Caco-2 (cell line): Measurements from ENCODE around the gene AP4B1. TPM values are rescaled to one million over a fixed set of nuclear protein-coding genes. Genes with fewer than 3 reads are reported as not detected.

ENCODE experiments used
- BruUV-seq: library from RNA; stranded (reverse); fragments of 400-500 nt; replicated peaks from 2 replicates; lab custom pipeline; 2021; lab: Mats Ljungman, UMichigan
- CTCF ChIA-PET: fragments of 300-600 bp; sonication (Branson Sonifier 250); formaldehyde crosslinking; loops from one replicate; lab custom pipeline; 2022; ENCODE audit warnings: antibody characterized with exemption; lab: Charles Lee
- POLR2A ChIA-PET: fragments of 300-600 bp; sonication (Branson Sonifier 250); formaldehyde crosslinking; loops from one replicate; lab custom pipeline; 2022; ENCODE audit warnings: antibody characterized with exemption; lab: Charles Lee
- DNase-seq, 2 experiments: peaks; one replicate each; pipeline versions ENCODE4 v3.0.0 to v3.0.0-alpha.2; 2020 to 2022
- H3K27me3 ChIP-seq: replicated peaks from 2 replicates; pipeline ENCODE4 v1.6.0; 2011; ENCODE audit warnings: low read length; ENCODE audit not compliant: control insufficient read depth, insufficient read depth
- H3K36me3 ChIP-seq: 2 replicates; pipeline ENCODE4 v1.5.1; 2011; ENCODE audit warnings: low read length; ENCODE audit not compliant: control insufficient read depth, insufficient read depth
- H3K4me1 ChIP-seq: fragments of 250-450 bp; sonication (Bioruptor Pico); 2 replicates; pipeline ENCODE4 v1.5.1; 2020; ENCODE audit warnings: mild to moderate bottlenecking
- H3K4me3 ChIP-seq: 2 replicates; pipeline ENCODE4 v1.5.1; 2011; ENCODE audit warnings: low read depth, mild to moderate bottlenecking, control low read depth, low read length
- H3K9me3 ChIP-seq: fragments of 250-450 bp; sonication (Bioruptor Pico); 2 replicates; pipeline ENCODE4 v1.5.1; 2020; ENCODE audit warnings: mild to moderate bottlenecking, moderate library complexity
- H3K27ac Mint-ChIP-seq: one replicate; pipeline ENCODE4 v1.8.0; 2022; ENCODE audit warnings: mixed read lengths; ENCODE audit not compliant: unreplicated experiment
- H3K27me3 Mint-ChIP-seq: one replicate; pipeline ENCODE4 v1.8.0; 2022; ENCODE audit warnings: mixed read lengths; ENCODE audit not compliant: insufficient read depth, unreplicated experiment
- H3K36me3 Mint-ChIP-seq: one replicate; pipeline ENCODE4 v1.8.0; 2022; ENCODE audit warnings: mild to moderate bottlenecking, mixed read lengths; ENCODE audit not compliant: insufficient read depth, unreplicated experiment
- H3K4me1 Mint-ChIP-seq: one replicate; pipeline ENCODE4 v1.8.0; 2022; ENCODE audit warnings: low read depth, mixed read lengths; ENCODE audit not compliant: unreplicated experiment
- H3K4me3 Mint-ChIP-seq: one replicate; pipeline ENCODE4 v1.8.0; 2022; ENCODE audit warnings: mild to moderate bottlenecking, moderate library complexity, mixed read lengths; ENCODE audit not compliant: unreplicated experiment
- H3K9me3 Mint-ChIP-seq: one replicate; pipeline ENCODE4 v1.8.0; 2022; ENCODE audit warnings: mixed read lengths; ENCODE audit not compliant: unreplicated experiment
- CTCF ChIP-seq, 2 experiments: fragments of 200-600 bp in 1 of 2; IDR thresholded peaks; 1 replicate in 1 of 2; 2 replicates in 1 of 2; pipeline versions ENCODE4 v1.5.1 to v1.8.0; 2011 to 2022; ENCODE audit warnings: antibody characterized with exemption in 1 of 2, control low read depth in 1 of 2, inconsistent platforms in 1 of 2, low read depth in 1 of 2, low read length in 1 of 2, mild to moderate bottlenecking in 1 of 2, moderate library complexity in 1 of 2; ENCODE audit not compliant: insufficient read depth in 1 of 2, severe bottlenecking in 1 of 2, unreplicated experiment in 1 of 2
- intact Hi-C: fragments of 100-400 bp; cut with micrococcal nuclease; formaldehyde crosslinking; loops from one replicate; pipeline ENCODE4 v1.10.0; 2022; ENCODE audit not compliant: unreplicated experiment
- total RNA-seq: library from RNA; stranded (reverse); gene quantifications from 2 replicates; pipeline ENCODE4 v1.2.3, GENCODE V29; 2022

AP4B1 gene
- total RNA-seq, 1 experiment from 2014 or later = 10.0 TPM

GRCh38 chr1:113895961-113896360, 8.6 kb downstream of the AP4B1 start:
- no peaks in the 10 kb centered on the region for H3K27me3 ChIP-seq
- CTCF ChIA-PET = no interaction called here

GRCh38 chr1:113895098-113895497, 9.5 kb downstream of the AP4B1 start:
- Mint-ChIP-seq H3K4me1 (no peaks in the 10 kb centered on the region), H3K36me3 (peaks cover 6% of the 10 kb centered on the region), H3K27ac (no peak overlapping the region), H3K9me3 (no peaks in the 10 kb centered on the region), H3K4me3 (no peak overlapping the region), H3K27me3 (no peaks in the 10 kb centered on the region)
- H3K9me3 ChIP-seq = no peaks in the 10 kb centered on the region
- no TSS peak for BruUV-seq
- no peaks in the 10 kb centered on the region for H3K27me3 ChIP-seq
- CTCF ChIA-PET = no interaction called here
- no peak overlapping the region for H3K4me3 ChIP-seq
- intact Hi-C loops = no loop called here
- no peak for TF ChIP-seq CTCF (IDR thresholded peaks at IDR 0.05; ENCODE audit: insufficient read depth in 1 of 2, low read depth in 1 of 2, low read length in 1 of 2, severe bottlenecking in 1 of 2, unreplicated experiment in 1 of 2)
- no peaks in the 10 kb centered on the region for H3K4me1 ChIP-seq
- no peak for DNase-seq
- no peaks in the 10 kb centered on the region for H3K36me3 ChIP-seq
- POLR2A ChIA-PET = no interaction called here

More at GRCh38 chr1:113895961-113896360, 8.6 kb downstream of the AP4B1 start:
- Mint-ChIP-seq H3K36me3 (peaks cover 6% of the 10 kb centered on the region), H3K4me3 (no peak overlapping the region), H3K27ac (no peak overlapping the region), H3K4me1 (no peaks in the 10 kb centered on the region), H3K27me3 (no peaks in the 10 kb centered on the region), H3K9me3 (no peaks in the 10 kb centered on the region)
- Histone ChIP-seq H3K4me3 (no peak overlapping the region), H3K4me1 (no peaks in the 10 kb centered on the region), H3K9me3 (no peaks in the 10 kb centered on the region), H3K36me3 (no peaks in the 10 kb centered on the region)
- no peak for DNase-seq
- POLR2A ChIA-PET = no interaction called here
- no peak for TF ChIP-seq CTCF (IDR thresholded peaks at IDR 0.05; ENCODE audit: insufficient read depth in 1 of 2, low read depth in 1 of 2, low read length in 1 of 2, severe bottlenecking in 1 of 2, unreplicated experiment in 1 of 2)
- BruUV-seq = no TSS peak
- intact Hi-C loops = no loop called here

GRCh38 chr1:113893267-113893666, 11.3 kb downstream of the AP4B1 start:
- Histone ChIP-seq H3K27me3 (no peaks in the 10 kb centered on the region), H3K4me1 (no peaks in the 10 kb centered on the region), H3K9me3 (no peaks in the 10 kb centered on the region), H3K36me3 (no peaks in the 10 kb centered on the region), H3K4me3 (no peak overlapping the region)
- no peak for DNase-seq
- intact Hi-C loops = no loop called here
- no peak overlapping the region for H3K4me3 Mint-ChIP-seq
- ChIA-PET POLR2A (no interaction called here), CTCF (no interaction called here)
- no peaks in the 10 kb centered on the region for H3K27me3 Mint-ChIP-seq
- peaks cover under 1% of the 10 kb centered on the region for H3K36me3 Mint-ChIP-seq
- H3K27ac Mint-ChIP-seq = no peak overlapping the region
- no peaks in the 10 kb centered on the region for H3K9me3 Mint-ChIP-seq
- no peaks in the 10 kb centered on the region for H3K4me1 Mint-ChIP-seq
- no TSS peak for BruUV-seq
- TF ChIP-seq CTCF (IDR thresholded peaks at IDR 0.05; ENCODE audit: insufficient read depth in 1 of 2, low read depth in 1 of 2, low read length in 1 of 2, severe bottlenecking in 1 of 2, unreplicated experiment in 1 of 2) = no peak
